ENCODE data around the gene HS3ST1.

- TF ChIP-seq, protein P1, sequence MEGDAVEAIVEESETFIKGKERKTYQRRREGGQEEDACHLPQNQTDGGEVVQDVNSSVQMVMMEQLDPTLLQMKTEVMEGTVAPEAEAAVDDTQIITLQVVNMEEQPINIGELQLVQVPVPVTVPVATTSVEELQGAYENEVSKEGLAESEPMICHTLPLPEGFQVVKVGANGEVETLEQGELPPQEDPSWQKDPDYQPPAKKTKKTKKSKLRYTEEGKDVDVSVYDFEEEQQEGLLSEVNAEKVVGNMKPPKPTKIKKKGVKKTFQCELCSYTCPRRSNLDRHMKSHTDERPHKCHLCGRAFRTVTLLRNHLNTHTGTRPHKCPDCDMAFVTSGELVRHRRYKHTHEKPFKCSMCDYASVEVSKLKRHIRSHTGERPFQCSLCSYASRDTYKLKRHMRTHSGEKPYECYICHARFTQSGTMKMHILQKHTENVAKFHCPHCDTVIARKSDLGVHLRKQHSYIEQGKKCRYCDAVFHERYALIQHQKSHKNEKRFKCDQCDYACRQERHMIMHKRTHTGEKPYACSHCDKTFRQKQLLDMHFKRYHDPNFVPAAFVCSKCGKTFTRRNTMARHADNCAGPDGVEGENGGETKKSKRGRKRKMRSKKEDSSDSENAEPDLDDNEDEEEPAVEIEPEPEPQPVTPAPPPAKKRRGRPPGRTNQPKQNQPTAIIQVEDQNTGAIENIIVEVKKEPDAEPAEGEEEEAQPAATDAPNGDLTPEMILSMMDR (conservative IDR thresholded peaks at IDR 0.05; ENCODE audit: low read depth, low read length) = no peak
- no peak for TF ChIP-seq EZH2 (IDR thresholded peaks at IDR 0.05; ENCODE audit: low read length, unreplicated experiment)
Observed at GRCh38 chr4:11365039-11365438, 63.7 kb downstream of the HS3ST1 start.

Data from PC-3 (cell line).